HG03280 (cell line): ENCODE measurements around the gene LHB.
"Not testable (repeated sequence)": the region's sequence is repeated elsewhere in the genome, so short reads cannot be mapped to it uniquely, and the experiment has no call there.

Experiments
- ATAC-seq: cut with Tn5 transposase; IDR thresholded peaks from one replicate; pipeline ENCODE4 v1.9.1; 2021; ENCODE audit warnings: mild to moderate bottlenecking, moderate library complexity; ENCODE audit not compliant: unreplicated experiment

LHB gene

GRCh38 chr19:49017041-49017665, at the start of gene LHB:
Gene LHB, minus strand, starts transcription at chr19:49017091. Its CDS starts 10 bp downstream, at chr19:49017081.
- ATAC-seq, result no peak

GRCh38 chr19:49065905-49066512, 49.1 kb upstream of the LHB start:
- no peak for ATAC-seq

- no peak for ATAC-seq
Observed at GRCh38 chr19:49064768-49065611, 48.1 kb upstream of the LHB start, which contains the start of gene NTF4. Gene NTF4, minus strand, starts transcription at chr19:49064818. Its CDS starts 2,821 bp downstream, at chr19:49061997.

GRCh38 chr19:49064029-49064629, 47.2 kb upstream of the LHB start:
- ATAC-seq, result no peak

- ATAC-seq, result no peak
Observed at GRCh38 chr19:49061445-49061844, 44.6 kb upstream of the LHB start.

GRCh38 chr19:49061000-49061399, 44.1 kb upstream of the LHB start:
- ATAC-seq, result no peak

- no peak for ATAC-seq
Observed at GRCh38 chr19:49059053-49059452, 42.2 kb upstream of the LHB start.

- ATAC-seq, result no peak
Observed at GRCh38 chr19:49058562-49058961, 41.7 kb upstream of the LHB start.

GRCh38 chr19:49057636-49058234, 40.8 kb upstream of the LHB start, which contains the start of gene CGB7:
Gene CGB7, minus strand, starts transcription at chr19:49057749. Its CDS starts 2,374 bp downstream, at chr19:49055375.
- ATAC-seq, result no peak

GRCh38 chr19:49056902-49057596, 40.2 kb upstream of the LHB start:
- ATAC-seq, result not testable (repeated sequence)

GRCh38 chr19:49056101-49056901, 39.4 kb upstream of the LHB start:
- ATAC-seq, result no peak

GRCh38 chr19:49050376-49051033, 33.6 kb upstream of the LHB start:
- not testable (repeated sequence) for ATAC-seq

- not testable (repeated sequence) for ATAC-seq
Observed at GRCh38 chr19:49049834-49050233, 32.9 kb upstream of the LHB start.

GRCh38 chr19:49049011-49049410, 32.1 kb upstream of the LHB start, which contains the start of gene CGB8:
Gene CGB8, minus strand, starts transcription at chr19:49049111. Its CDS starts 372 bp downstream, at chr19:49048739.
- ATAC-seq, result not testable (repeated sequence)

GRCh38 chr19:49043548-49043947, 26.7 kb upstream of the LHB start, which contains the start of gene CGB5:
Gene CGB5, plus strand, starts transcription at chr19:49043848. Its CDS starts 362 bp downstream, at chr19:49044210.
- not testable (repeated sequence) for ATAC-seq

GRCh38 chr19:49042666-49043065, 25.8 kb upstream of the LHB start:
- not testable (repeated sequence) for ATAC-seq

- no peak for ATAC-seq
Observed at GRCh38 chr19:49042177-49042576, 25.3 kb upstream of the LHB start.

GRCh38 chr19:49039736-49040135, 22.8 kb upstream of the LHB start:
- not testable (repeated sequence) for ATAC-seq
